Measurements from ENCODE around the gene PPM1L. TPM values are rescaled to one million over a fixed set of nuclear protein-coding genes. Genes with fewer than 3 reads are reported as not detected.

Gene PPM1L
- total RNA-seq, 1 experiment from 2014 or later, result 7.3 TPM

- Mint-ChIP-seq H3K4me3 (no peak overlapping the region), H3K27ac (no peak overlapping the region), H3K4me1 (no peaks in the 10 kb centered on the region), H3K36me3 (ENCODE audit: insufficient read depth in 1 of 3, low read depth in 3 of 3) (peaks cover 15 to 49% (median 40%) of the 10 kb centered on the region in 3 experiments), H3K27me3 (ENCODE audit: low read depth) (no peaks in the 10 kb centered on the region; the same call in none of the 2 replicates), H3K9me3 (peaks cover 53 to 67% of the 10 kb centered on the region in 2 experiments)
- no CpG with 5 or more reads among the region's 3 CpGs for WGBS (ENCODE audit: extremely low coverage, insufficient read length, low lambda C conversion rate)
- Histone ChIP-seq H3K23ac (ENCODE audit: insufficient read length, low read depth, low read length) (no peak overlapping the region), H3K4me2 (ENCODE audit: insufficient read depth, insufficient read length, low read length) (no peak overlapping the region), H2BK5ac (ENCODE audit: insufficient read length, low read length) (no peak overlapping the region), H3K4me1 (ENCODE audit: insufficient read depth, low read length) (no peaks in the 10 kb centered on the region), H3K27ac (ENCODE audit: insufficient read length, low read depth, low read length) (no peak overlapping the region), H3K18ac (ENCODE audit: insufficient read length, low read depth, low read length) (no peak overlapping the region), H4K8ac (replicated peaks; ENCODE audit: insufficient read length, low read depth, low read length) (no peak overlapping the region), H3K27me3 (ENCODE audit: insufficient read depth, low read length) (no peaks in the 10 kb centered on the region), H3K23me2 (ENCODE audit: insufficient read length, low read depth, low read length, poor library complexity, severe bottlenecking) (no peaks in the 10 kb centered on the region), H4K91ac (ENCODE audit: insufficient read length, low read depth, low read length) (no peak overlapping the region), H4K20me1 (ENCODE audit: control insufficient read depth, insufficient read depth, insufficient read length) (no peaks in the 10 kb centered on the region), H3K79me2 (ENCODE audit: insufficient read depth, low read length) (no peaks in the 10 kb centered on the region), H2BK120ac (ENCODE audit: low read depth, low read length, poor library complexity, severe bottlenecking) (no peak overlapping the region), H3K79me1 (ENCODE audit: insufficient read depth, low read depth, low read length, poor library complexity, severe bottlenecking) (no peaks in the 10 kb centered on the region), H2AK5ac (ENCODE audit: insufficient read length, low read length) (no peak overlapping the region), H2BK12ac (ENCODE audit: insufficient read length, low read depth, low read length) (no peak overlapping the region), H2BK20ac (ENCODE audit: low read depth, low read length, poor library complexity, severe bottlenecking) (no peak overlapping the region), H2AFZ (ENCODE audit: low read length) (no peak overlapping the region), H3K4ac (ENCODE audit: low read depth, low read length) (no peak overlapping the region), H3K14ac (ENCODE audit: insufficient read depth, low read length) (no peak overlapping the region), H2BK15ac (ENCODE audit: low read depth, low read length) (no peak overlapping the region), H3K56ac (ENCODE audit: insufficient read length, low read depth, low read length) (no peak overlapping the region), H3K9ac (ENCODE audit: extremely low read depth, insufficient read length, low read length) (no peak overlapping the region), H3K9me3 (ENCODE audit: control insufficient read depth, low read depth, low read length) (no peaks in the 10 kb centered on the region), H3T11ph (ENCODE audit: low read length) (no peak overlapping the region), H4K5ac (ENCODE audit: insufficient read length, low read depth, low read length) (no peak overlapping the region)
- DNase-seq, result no peak
- no peak for TF ChIP-seq CTCF (conservative IDR thresholded peaks at IDR 0.05)
Observed at GRCh38 chr3:161117646-161118045, 361.6 kb downstream of the PPM1L start.
